Measurements from ENCODE around the gene SLC38A3. TPM values are rescaled to one million over a fixed set of nuclear protein-coding genes. Genes with fewer than 3 reads are reported as not detected.
A peak's percentile ranks its signal among the peaks of the same experiment; 100 is the strongest.

Gene SLC38A3
- total and polyA plus RNA-seq, 9 of the 15 experiments (the other 6 are each of a cell fraction or from before 2014, with no cell fraction given): 0.09 to 0.38 (median 0.16) TPM; not detected in 6

DNA sequence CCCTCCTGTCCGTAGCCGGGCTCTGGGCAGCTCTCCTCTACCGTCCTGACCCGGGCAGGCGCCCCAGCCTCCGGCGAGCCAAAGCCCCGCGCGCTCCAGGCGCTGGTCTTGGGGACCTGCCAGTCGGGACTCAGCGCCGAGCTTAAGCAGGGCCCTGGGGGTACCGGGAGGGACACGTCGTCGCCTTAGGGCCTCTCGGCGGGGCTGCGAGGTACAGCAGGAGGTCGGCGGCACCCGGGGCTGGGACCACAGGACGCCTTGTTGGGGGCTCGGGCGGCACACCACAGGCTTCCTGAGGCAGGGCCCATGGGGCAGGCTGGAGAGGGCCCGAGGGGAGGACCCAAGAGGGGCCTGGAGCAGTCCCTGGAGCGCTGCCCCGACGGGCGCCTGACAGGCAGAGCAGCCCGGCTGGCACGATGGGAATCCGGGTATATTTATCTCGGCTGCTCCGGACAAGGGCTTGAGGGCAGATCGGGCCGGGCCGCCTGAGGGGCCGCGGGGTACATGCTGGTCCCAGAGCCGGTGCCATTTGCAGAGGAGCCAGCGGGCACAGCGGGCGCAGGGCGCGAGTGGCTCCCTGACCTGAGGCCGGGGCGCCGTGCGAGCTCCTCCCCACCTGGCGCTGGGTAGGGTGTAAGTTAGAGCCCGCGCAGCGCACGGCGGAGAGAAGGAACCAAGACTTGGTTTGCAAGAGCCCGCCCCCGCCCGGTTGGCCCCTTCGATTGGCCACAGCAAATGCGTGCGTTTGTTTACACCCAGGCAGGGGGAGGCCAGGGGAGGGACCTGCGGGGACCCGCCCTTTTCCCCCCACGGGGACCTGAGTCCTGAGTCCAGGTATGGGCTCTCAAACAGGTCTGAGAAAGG, 574 bp downstream of the SLC38A3 start:
- ATAC-seq (peak; percentile 69), DNase-seq (ENCODE audit: extremely low read depth in 1 of 4, low spot score in 3 of 4) (peak; percentile 27 to 67 (median 52)), FAIRE-seq (no peak)
- peaks cover 0 to 24% of the 10 kb centered on the region in 2 experiments; a peak in 3 of 5 replicates for H3K4me1 ChIP-seq (replicated peaks in 1 of 2; ENCODE audit: control insufficient read depth in 2 of 2, insufficient read depth in 2 of 2, low read length in 2 of 2)
- no peaks in the 10 kb centered on the region for H3K79me2 ChIP-seq (ENCODE audit: control insufficient read depth, insufficient read depth, low read length)
- intact Hi-C loops (cut with micrococcal nuclease): no loop called here
- WGBS (ENCODE audit: insufficient coverage, low coverage, missing lambda C conversion rate): 14% methylated on average over 27 of the region's 67 CpGs
- no peaks in the 10 kb centered on the region for H3K9me1 ChIP-seq (ENCODE audit: control insufficient read depth, insufficient read depth, low read length)
- ChIA-PET POLR2A (no interaction called here), CTCF (ENCODE audit: low intra/inter-chr PET ratio) (no interaction called here)
- no TSS peak for BruUV-seq (replicated peaks)
- H3K9me3 ChIP-seq (replicated peaks; ENCODE audit: control insufficient read depth, insufficient read depth, low read depth, low read length): no peaks in the 10 kb centered on the region
- TF ChIP-seq RBFOX2 (IDR thresholded peaks at IDR 0.05; ENCODE audit: low read depth, low read length): no peak
- TF ChIP-seq NRF1 (conservative IDR thresholded peaks at IDR 0.05 in 1 of 2, IDR thresholded peaks at IDR 0.05 in 1 of 2): peak; percentile 43 to 56; a peak in 3 of 4 replicates
- TF ChIP-seq, protein P1, sequence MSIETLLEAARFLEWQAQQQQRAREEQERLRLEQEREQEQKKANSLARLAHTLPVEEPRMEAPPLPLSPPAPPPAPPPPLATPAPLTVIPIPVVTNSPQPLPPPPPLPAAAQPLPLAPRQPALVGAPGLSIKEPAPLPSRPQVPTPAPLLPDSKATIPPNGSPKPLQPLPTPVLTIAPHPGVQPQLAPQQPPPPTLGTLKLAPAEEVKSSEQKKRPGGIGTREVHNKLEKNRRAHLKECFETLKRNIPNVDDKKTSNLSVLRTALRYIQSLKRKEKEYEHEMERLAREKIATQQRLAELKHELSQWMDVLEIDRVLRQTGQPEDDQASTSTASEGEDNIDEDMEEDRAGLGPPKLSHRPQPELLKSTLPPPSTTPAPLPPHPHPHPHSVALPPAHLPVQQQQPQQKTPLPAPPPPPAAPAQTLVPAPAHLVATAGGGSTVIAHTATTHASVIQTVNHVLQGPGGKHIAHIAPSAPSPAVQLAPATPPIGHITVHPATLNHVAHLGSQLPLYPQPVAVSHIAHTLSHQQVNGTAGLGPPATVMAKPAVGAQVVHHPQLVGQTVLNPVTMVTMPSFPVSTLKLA (conservative IDR thresholded peaks at IDR 0.05): peak in 1 of 2 experiments; percentile 63; a peak in 2 of 4 replicates
- TF ChIP-seq, protein P2, sequence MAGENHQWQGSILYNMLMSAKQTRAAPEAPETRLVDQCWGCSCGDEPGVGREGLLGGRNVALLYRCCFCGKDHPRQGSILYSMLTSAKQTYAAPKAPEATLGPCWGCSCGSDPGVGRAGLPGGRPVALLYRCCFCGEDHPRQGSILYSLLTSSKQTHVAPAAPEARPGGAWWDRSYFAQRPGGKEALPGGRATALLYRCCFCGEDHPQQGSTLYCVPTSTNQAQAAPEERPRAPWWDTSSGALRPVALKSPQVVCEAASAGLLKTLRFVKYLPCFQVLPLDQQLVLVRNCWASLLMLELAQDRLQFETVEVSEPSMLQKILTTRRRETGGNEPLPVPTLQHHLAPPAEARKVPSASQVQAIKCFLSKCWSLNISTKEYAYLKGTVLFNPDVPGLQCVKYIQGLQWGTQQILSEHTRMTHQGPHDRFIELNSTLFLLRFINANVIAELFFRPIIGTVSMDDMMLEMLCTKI (IDR thresholded peaks at IDR 0.05; ENCODE audit: partially characterized antibody): no peak
- no peak for TF ChIP-seq SIRT6 (IDR thresholded peaks at IDR 0.05; ENCODE audit: low read depth, low read length)
- TF ChIP-seq HLTF (IDR thresholded peaks at IDR 0.05): no peak
- TF ChIP-seq, protein P3, sequence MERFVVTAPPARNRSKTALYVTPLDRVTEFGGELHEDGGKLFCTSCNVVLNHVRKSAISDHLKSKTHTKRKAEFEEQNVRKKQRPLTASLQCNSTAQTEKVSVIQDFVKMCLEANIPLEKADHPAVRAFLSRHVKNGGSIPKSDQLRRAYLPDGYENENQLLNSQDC (CRISPR knock-in tag; IDR thresholded peaks at IDR 0.05): no peak
- no peak for TF ChIP-seq ZNF124 (CRISPR knock-in tag; IDR thresholded peaks at IDR 0.05)
- TF ChIP-seq EGR1 (conservative IDR thresholded peaks at IDR 0.05): peak; percentile 26; the same call in 1 of the 2 replicates
- TF ChIP-seq NR4A1 (CRISPR knock-in tag; IDR thresholded peaks at IDR 0.05): no peak
- no peak for TF ChIP-seq NR4A1 (tag; IDR thresholded peaks at IDR 0.05)
- TF ChIP-seq, protein P4, sequence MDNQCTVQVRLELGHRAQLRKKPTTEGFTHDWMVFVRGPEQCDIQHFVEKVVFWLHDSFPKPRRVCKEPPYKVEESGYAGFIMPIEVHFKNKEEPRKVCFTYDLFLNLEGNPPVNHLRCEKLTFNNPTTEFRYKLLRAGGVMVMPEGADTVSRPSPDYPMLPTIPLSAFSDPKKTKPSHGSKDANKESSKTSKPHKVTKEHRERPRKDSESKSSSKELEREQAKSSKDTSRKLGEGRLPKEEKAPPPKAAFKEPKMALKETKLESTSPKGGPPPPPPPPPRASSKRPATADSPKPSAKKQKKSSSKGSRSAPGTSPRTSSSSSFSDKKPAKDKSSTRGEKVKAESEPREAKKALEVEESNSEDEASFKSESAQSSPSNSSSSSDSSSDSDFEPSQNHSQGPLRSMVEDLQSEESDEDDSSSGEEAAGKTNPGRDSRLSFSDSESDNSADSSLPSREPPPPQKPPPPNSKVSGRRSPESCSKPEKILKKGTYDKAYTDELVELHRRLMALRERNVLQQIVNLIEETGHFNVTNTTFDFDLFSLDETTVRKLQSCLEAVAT (IDR thresholded peaks at IDR 0.05): no peak
- TF ChIP-seq, protein P5, sequence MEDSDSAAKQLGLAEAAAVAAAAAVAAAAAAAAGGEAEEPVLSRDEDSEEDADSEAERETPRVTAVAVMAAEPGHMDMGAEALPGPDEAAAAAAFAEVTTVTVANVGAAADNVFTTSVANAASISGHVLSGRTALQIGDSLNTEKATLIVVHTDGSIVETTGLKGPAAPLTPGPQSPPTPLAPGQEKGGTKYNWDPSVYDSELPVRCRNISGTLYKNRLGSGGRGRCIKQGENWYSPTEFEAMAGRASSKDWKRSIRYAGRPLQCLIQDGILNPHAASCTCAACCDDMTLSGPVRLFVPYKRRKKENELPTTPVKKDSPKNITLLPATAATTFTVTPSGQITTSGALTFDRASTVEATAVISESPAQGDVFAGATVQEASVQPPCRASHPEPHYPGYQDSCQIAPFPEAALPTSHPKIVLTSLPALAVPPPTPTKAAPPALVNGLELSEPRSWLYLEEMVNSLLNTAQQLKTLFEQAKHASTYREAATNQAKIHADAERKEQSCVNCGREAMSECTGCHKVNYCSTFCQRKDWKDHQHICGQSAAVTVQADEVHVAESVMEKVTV (CRISPR knock-in tag; IDR thresholded peaks at IDR 0.05): no peak
- H3K27me3 ChIP-seq (ENCODE audit: control insufficient read depth in 2 of 2, insufficient read depth in 2 of 2, low read length in 2 of 2): peaks cover 15 to 49% of the 10 kb centered on the region in 2 experiments; a peak in 4 of 5 replicates
- peak overlapping the region in 1 of 2 experiments; percentile 68; a peak in 1 of 4 replicates for H3K9ac ChIP-seq (ENCODE audit: insufficient read depth in 1 of 2, low read depth in 2 of 2, low read length in 2 of 2)
- no peaks in the 10 kb centered on the region for H3K36me3 ChIP-seq (ENCODE audit: control insufficient read depth, insufficient read depth, low read length)
- no peaks in the 10 kb centered on the region for H4K20me1 ChIP-seq (replicated peaks; ENCODE audit: control insufficient read depth, insufficient read depth, low read length)
- H3K27ac ChIP-seq (ENCODE audit: extremely low read depth, low read depth, low read length): no peak overlapping the region
- in situ Hi-C loops (cut with MboI): no loop called here
- H2AFZ ChIP-seq (ENCODE audit: low read depth, low read length): no peak overlapping the region; the same call in 1 of the 2 replicates
- no peak overlapping the region for H3K4me3 ChIP-seq
- peak overlapping the region; percentile 32; the same call in 1 of the 2 replicates for H3K4me2 ChIP-seq (ENCODE audit: insufficient read depth, low read length)

All from K562 (cell line).